Measurements from ENCODE around the gene ANTXRL. TPM values are rescaled to one million over a fixed set of nuclear protein-coding genes. Genes with fewer than 3 reads are reported as not detected.
"Not testable (repeated sequence)": the region's sequence is repeated elsewhere in the genome, so short reads cannot be mapped to it uniquely, and the experiment has no call there.

Gene ANTXRL
- total RNA-seq, 2 experiments from 2014 or later, result 0.95 TPM; not detected in 1

GRCh38 chr10:46254007-46254383, 32.8 kb upstream of the ANTXRL start:
- Histone ChIP-seq H3K36me3 (ENCODE audit: insufficient read depth, low read length) (peaks cover 67% of the 10 kb centered on the region), H3K4me2 (ENCODE audit: low read length) (no peak overlapping the region), H3K4me1 (ENCODE audit: insufficient read depth, low read length, poor library complexity, severe bottlenecking) (no peaks in the 10 kb centered on the region), H2AFZ (ENCODE audit: low read length) (no peak overlapping the region), H3K79me2 (ENCODE audit: insufficient read depth, low read depth, low read length) (peaks cover 3% of the 10 kb centered on the region; the same call in 1 of the 2 replicates), H3K9me2 (ENCODE audit: insufficient read depth, low read length) (no peaks in the 10 kb centered on the region), H3K27ac (ENCODE audit: low read depth, low read length, poor library complexity, severe bottlenecking) (no peak overlapping the region), H3K4me3 (ENCODE audit: low read depth, low read length, poor library complexity, severe bottlenecking) (no peak overlapping the region), H4K20me1 (ENCODE audit: insufficient read depth, low read length) (no peaks in the 10 kb centered on the region), H3K9me3 (ENCODE audit: low read length) (no peaks in the 10 kb centered on the region)
- POLR2A ChIA-PET, result no interaction called here
- TF ChIP-seq CTCF (conservative IDR thresholded peaks at IDR 0.05; ENCODE audit: low read length) (no peak), EZH2phosphoT487 (IDR thresholded peaks at IDR 0.05; ENCODE audit: borderline replicate concordance, low read depth, low read length) (no peak)
- intact Hi-C loops (cut with micrococcal nuclease; ENCODE audit: unreplicated experiment), result no loop called here
- CTCF ChIA-PET (ENCODE audit: unreplicated experiment), result no interaction called here
- no peak for DNase-seq (ENCODE audit: low spot score)
- no TSS peak for BruUV-seq (replicated peaks)

GRCh38 chr10:46254467-46254866, 32.3 kb upstream of the ANTXRL start:
- intact Hi-C loops (cut with micrococcal nuclease; ENCODE audit: unreplicated experiment), result no loop called here
- Histone ChIP-seq H3K9me3 (ENCODE audit: low read length) (no peaks in the 10 kb centered on the region), H3K4me2 (ENCODE audit: low read length) (no peak overlapping the region), H3K79me2 (ENCODE audit: insufficient read depth, low read depth, low read length) (peaks cover 3% of the 10 kb centered on the region; the same call in 1 of the 2 replicates), H3K9me2 (ENCODE audit: insufficient read depth, low read length) (no peaks in the 10 kb centered on the region), H3K36me3 (ENCODE audit: insufficient read depth, low read length) (peaks cover 66% of the 10 kb centered on the region), H3K27ac (ENCODE audit: low read depth, low read length, poor library complexity, severe bottlenecking) (no peak overlapping the region), H2AFZ (ENCODE audit: low read length) (no peak overlapping the region), H3K4me3 (ENCODE audit: low read depth, low read length, poor library complexity, severe bottlenecking) (no peak overlapping the region), H4K20me1 (ENCODE audit: insufficient read depth, low read length) (no peaks in the 10 kb centered on the region), H3K4me1 (ENCODE audit: insufficient read depth, low read length, poor library complexity, severe bottlenecking) (no peaks in the 10 kb centered on the region)
- DNase-seq (ENCODE audit: low spot score), result no peak
- no TSS peak for BruUV-seq (replicated peaks)
- ChIA-PET POLR2A (no interaction called here), CTCF (ENCODE audit: unreplicated experiment) (no interaction called here)
- TF ChIP-seq EZH2phosphoT487 (IDR thresholded peaks at IDR 0.05; ENCODE audit: borderline replicate concordance, low read depth, low read length) (no peak), CTCF (conservative IDR thresholded peaks at IDR 0.05; ENCODE audit: low read length) (no peak)

- H2AFZ ChIP-seq (ENCODE audit: low read length); H3K27ac ChIP-seq (ENCODE audit: low read depth, low read length, poor library complexity, severe bottlenecking); BruUV-seq (replicated peaks); H4K20me1 ChIP-seq (ENCODE audit: insufficient read depth, low read length); H3K4me3 ChIP-seq (ENCODE audit: low read depth, low read length, poor library complexity, severe bottlenecking); H3K9me3 ChIP-seq (ENCODE audit: low read length); intact Hi-C loops (cut with micrococcal nuclease; ENCODE audit: unreplicated experiment); H3K79me2 ChIP-seq (ENCODE audit: insufficient read depth, low read depth, low read length); H3K4me2 ChIP-seq (ENCODE audit: low read length); POLR2A ChIA-PET; CTCF ChIA-PET (ENCODE audit: unreplicated experiment); DNase-seq (ENCODE audit: low spot score); H3K9me2 ChIP-seq (ENCODE audit: insufficient read depth, low read length); H3K4me1 ChIP-seq (ENCODE audit: insufficient read depth, low read length, poor library complexity, severe bottlenecking): not testable (repeated sequence)
- peaks cover 71% of the 10 kb centered on the region for H3K36me3 ChIP-seq (ENCODE audit: insufficient read depth, low read length)
Measured at GRCh38 chr10:46255210-46255609, 31.6 kb upstream of the ANTXRL start.
